PC-3 (cell line): ENCODE data around the gene SRCAP.

ENCODE experiments used
- EZH2phosphoT487 ChIP-seq: fragments of 300-600 bp; sonication (generic); IDR thresholded peaks from 2 replicates; pipeline ENCODE4 v1.6.1; 2018; ENCODE audit warnings: mild to moderate bottlenecking, antibody characterized with exemption, low read length, borderline replicate concordance
- TF ChIP-seq, protein P1 (sequence below): fragments of 300-600 bp; sonication (generic); conservative IDR thresholded peaks from 2 replicates; pipeline ENCODE4 v1.5.1; 2017; ENCODE audit warnings: antibody characterized with exemption, low read depth, mild to moderate bottlenecking, low read length

DNA sequence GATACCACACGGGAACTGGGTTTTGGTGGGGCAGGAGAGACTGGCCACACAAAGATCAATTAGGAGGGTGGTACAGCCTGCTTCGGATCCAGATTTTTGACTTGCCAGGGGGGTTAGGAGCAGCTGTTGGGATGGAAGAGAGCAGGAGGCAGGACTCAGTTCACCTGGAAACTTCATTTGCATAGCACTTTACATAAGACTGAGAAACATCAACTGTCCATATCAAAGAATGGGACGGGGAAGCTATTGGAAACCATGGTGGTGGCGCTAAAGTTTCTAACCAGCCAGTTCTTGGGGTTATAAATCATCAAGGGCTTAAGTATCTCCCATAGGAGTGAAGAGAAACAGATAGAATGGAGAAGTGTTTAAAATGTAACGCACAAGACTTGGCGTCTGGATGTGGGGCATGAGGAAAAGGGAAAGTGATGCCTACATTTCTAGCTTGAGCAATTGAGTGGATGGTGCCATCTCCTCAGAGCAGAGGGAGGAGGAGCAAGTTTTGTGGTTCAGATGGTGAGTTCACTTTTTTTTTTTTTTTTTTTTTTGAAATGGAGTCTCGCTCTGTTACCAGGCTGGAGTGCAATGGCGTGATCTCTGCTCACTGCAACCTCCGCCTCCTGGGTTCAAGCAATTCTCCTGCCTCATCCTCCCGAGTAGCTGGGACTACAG is 6.4 kb upstream of the SRCAP start:
- TF ChIP-seq, protein P1, sequence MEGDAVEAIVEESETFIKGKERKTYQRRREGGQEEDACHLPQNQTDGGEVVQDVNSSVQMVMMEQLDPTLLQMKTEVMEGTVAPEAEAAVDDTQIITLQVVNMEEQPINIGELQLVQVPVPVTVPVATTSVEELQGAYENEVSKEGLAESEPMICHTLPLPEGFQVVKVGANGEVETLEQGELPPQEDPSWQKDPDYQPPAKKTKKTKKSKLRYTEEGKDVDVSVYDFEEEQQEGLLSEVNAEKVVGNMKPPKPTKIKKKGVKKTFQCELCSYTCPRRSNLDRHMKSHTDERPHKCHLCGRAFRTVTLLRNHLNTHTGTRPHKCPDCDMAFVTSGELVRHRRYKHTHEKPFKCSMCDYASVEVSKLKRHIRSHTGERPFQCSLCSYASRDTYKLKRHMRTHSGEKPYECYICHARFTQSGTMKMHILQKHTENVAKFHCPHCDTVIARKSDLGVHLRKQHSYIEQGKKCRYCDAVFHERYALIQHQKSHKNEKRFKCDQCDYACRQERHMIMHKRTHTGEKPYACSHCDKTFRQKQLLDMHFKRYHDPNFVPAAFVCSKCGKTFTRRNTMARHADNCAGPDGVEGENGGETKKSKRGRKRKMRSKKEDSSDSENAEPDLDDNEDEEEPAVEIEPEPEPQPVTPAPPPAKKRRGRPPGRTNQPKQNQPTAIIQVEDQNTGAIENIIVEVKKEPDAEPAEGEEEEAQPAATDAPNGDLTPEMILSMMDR = no peak
- TF ChIP-seq EZH2phosphoT487 = no peak
